RCC 7860 (cell line): Measurements from ENCODE around the gene IQCN.
A peak's percentile ranks its signal among the peaks of the same experiment; 100 is the strongest.

Source experiments
- DNase-seq: peaks from one replicate; pipeline ENCODE4 v3.0.0-alpha.2; 2015; ENCODE audit warnings: low spot score
- FAIRE-seq: peaks from 2 replicates; lab custom pipeline; 2012; peaks lifted over from hg19 to GRCh38; lab: Jason Lieb, UNC

IQCN gene

GRCh38 chr19:18274219-18274780, at the start of gene IQCN:
Gene IQCN (minus strand): TSS chr19:18274452. CDS start chr19:18269478, 4,974 bp downstream.
- DNase-seq (no peak), FAIRE-seq (no peak)

- peak; percentile 92 for DNase-seq
- FAIRE-seq, result peak; percentile 69
Measured at GRCh38 chr19:18322759-18323460, 48.7 kb upstream of the IQCN start, which contains the start of gene LSM4. Gene LSM4 (minus strand): TSS chr19:18323076. CDS start chr19:18323020, 56 bp downstream.

- DNase-seq, result peak; percentile 44
- FAIRE-seq, result no peak
Measured at GRCh38 chr19:18322318-18322758, 48.1 kb upstream of the IQCN start.

GRCh38 chr19:18321734-18322102, 47.5 kb upstream of the IQCN start:
- FAIRE-seq (no peak), DNase-seq (no peak)

GRCh38 chr19:18320865-18321733, 46.8 kb upstream of the IQCN start:
- no peak for FAIRE-seq
- no peak for DNase-seq

- FAIRE-seq, result no peak
- DNase-seq, result no peak
Measured at GRCh38 chr19:18319591-18320135, 45.4 kb upstream of the IQCN start.

- DNase-seq (no peak), FAIRE-seq (no peak)
Measured at GRCh38 chr19:18317961-18318800, 43.9 kb upstream of the IQCN start.

- no peak for FAIRE-seq
- DNase-seq, result no peak
Measured at GRCh38 chr19:18313398-18313797, 39.1 kb upstream of the IQCN start.

GRCh38 chr19:18312092-18312534, 37.9 kb upstream of the IQCN start:
- FAIRE-seq, result no peak
- no peak for DNase-seq

- no peak for DNase-seq
- FAIRE-seq, result no peak
Measured at GRCh38 chr19:18311502-18312091, 37.3 kb upstream of the IQCN start.

- DNase-seq, result no peak
- no peak for FAIRE-seq
Measured at GRCh38 chr19:18310966-18311365, 36.7 kb upstream of the IQCN start.

- no peak for FAIRE-seq
- no peak for DNase-seq
Measured at GRCh38 chr19:18310118-18310909, 36.1 kb upstream of the IQCN start.

GRCh38 chr19:18309525-18310064, 35.3 kb upstream of the IQCN start:
- no peak for DNase-seq
- FAIRE-seq, result no peak

GRCh38 chr19:18308948-18309325, 34.7 kb upstream of the IQCN start:
- DNase-seq (no peak), FAIRE-seq (no peak)

- FAIRE-seq (no peak), DNase-seq (no peak)
Measured at GRCh38 chr19:18308051-18308947, 34.0 kb upstream of the IQCN start.

GRCh38 chr19:18307271-18307681, 33.0 kb upstream of the IQCN start:
- no peak for FAIRE-seq
- no peak for DNase-seq

- no peak for FAIRE-seq
Measured at GRCh38 chr19:18306888-18307260, 32.6 kb upstream of the IQCN start.

More at GRCh38 chr19:18306888-18307260, 32.6 kb upstream of the IQCN start:
- DNase-seq, result no peak
